SK-N-SH (cell line): Measurements from ENCODE around the gene PLAC9.
"Not testable (repeated sequence)": the region's sequence is repeated elsewhere in the genome, so short reads cannot be mapped to it uniquely, and the experiment has no call there.

Experiments
- EZH2phosphoT487 ChIP-seq: fragments of 200-600 bp; sonication (generic); IDR thresholded peaks from 2 replicates; pipeline ENCODE4 v1.6.1; 2017; ENCODE audit warnings: low read depth, mixed run types, mild to moderate bottlenecking, antibody characterized with exemption, moderate library complexity, borderline replicate concordance
- GABPA ChIP-seq: IDR thresholded peaks from 2 replicates; pipeline ENCODE4 v1.4.0; 2012; ENCODE audit warnings: low read depth, mild to moderate bottlenecking
- POLR2AphosphoS5 ChIP-seq: IDR thresholded peaks from 2 replicates; pipeline ENCODE4 v1.6.1; 2012; ENCODE audit warnings: low read depth, low read length
- SMC3 ChIP-seq: IDR thresholded peaks from 2 replicates; pipeline ENCODE4 v1.6.1; 2012; ENCODE audit warnings: low read depth, low read length, improper control_type of control experiment
- TAF1 ChIP-seq: IDR thresholded peaks from 2 replicates; pipeline ENCODE4 v1.6.1; 2012; ENCODE audit warnings: low read depth, mild to moderate bottlenecking, low read length, moderate library complexity, borderline replicate concordance
- TEAD4 ChIP-seq: IDR thresholded peaks from 2 replicates; pipeline ENCODE4 v1.4.0; 2012; ENCODE audit warnings: mild to moderate bottlenecking, borderline replicate concordance; ENCODE audit not compliant: insufficient read depth
- TF ChIP-seq, protein P1 (sequence below): fragments of 200-600 bp; sonication (generic); IDR thresholded peaks from 2 replicates; pipeline ENCODE4 v1.6.1; 2017; ENCODE audit warnings: antibody characterized with exemption, mild to moderate bottlenecking, moderate library complexity

DNA sequence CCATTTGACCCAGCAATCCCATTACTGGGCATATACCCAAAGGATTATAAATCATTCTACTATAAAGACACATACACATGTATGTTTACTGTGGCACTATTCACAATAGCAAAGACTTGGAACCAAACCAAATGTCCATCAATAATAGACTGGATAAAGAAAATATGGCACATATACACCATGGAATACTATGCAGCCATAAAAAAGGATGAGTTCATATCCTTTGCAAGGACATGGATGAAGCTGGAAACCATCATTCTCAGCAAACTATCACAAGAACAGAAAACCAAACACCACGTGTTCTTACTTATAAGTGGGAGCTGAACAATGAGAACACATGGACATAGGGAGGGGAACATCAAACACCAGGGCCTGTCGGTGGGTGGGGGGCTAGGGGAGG is 34.3 kb upstream of the PLAC9 start:
- TF ChIP-seq EZH2phosphoT487, POLR2AphosphoS5, GABPA, SMC3, TAF1, TEAD4: not testable (repeated sequence)
- TF ChIP-seq, protein P1, sequence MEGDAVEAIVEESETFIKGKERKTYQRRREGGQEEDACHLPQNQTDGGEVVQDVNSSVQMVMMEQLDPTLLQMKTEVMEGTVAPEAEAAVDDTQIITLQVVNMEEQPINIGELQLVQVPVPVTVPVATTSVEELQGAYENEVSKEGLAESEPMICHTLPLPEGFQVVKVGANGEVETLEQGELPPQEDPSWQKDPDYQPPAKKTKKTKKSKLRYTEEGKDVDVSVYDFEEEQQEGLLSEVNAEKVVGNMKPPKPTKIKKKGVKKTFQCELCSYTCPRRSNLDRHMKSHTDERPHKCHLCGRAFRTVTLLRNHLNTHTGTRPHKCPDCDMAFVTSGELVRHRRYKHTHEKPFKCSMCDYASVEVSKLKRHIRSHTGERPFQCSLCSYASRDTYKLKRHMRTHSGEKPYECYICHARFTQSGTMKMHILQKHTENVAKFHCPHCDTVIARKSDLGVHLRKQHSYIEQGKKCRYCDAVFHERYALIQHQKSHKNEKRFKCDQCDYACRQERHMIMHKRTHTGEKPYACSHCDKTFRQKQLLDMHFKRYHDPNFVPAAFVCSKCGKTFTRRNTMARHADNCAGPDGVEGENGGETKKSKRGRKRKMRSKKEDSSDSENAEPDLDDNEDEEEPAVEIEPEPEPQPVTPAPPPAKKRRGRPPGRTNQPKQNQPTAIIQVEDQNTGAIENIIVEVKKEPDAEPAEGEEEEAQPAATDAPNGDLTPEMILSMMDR, result not testable (repeated sequence)
